HEK293 (cell line): ENCODE data around the gene OPA1.
A peak's percentile ranks its signal among the peaks of the same experiment; 100 is the strongest.

Source experiments
- CTCF ChIA-PET: fragments of 350-600 bp; formaldehyde crosslinking; extraction: SDS; loops from one replicate; lab custom pipeline; 2021; ENCODE audit warnings: antibody characterized with exemption; lab: Yijun Ruan, JAX
- POLR2A ChIA-PET: fragments of 300-600 bp; formaldehyde crosslinking; extraction: SDS; loops from one replicate; lab custom pipeline; 2020; ENCODE audit warnings: antibody characterized with exemption, inconsistent platforms; lab: Yijun Ruan, JAX
- H3K27ac ChIP-seq: fragments of 200-500 bp; sonication (Bioruptor generic); 2 replicates; pipeline ENCODE4 v1.5.1; 2014; ENCODE audit warnings: low read depth, low read length, control low read depth, inconsistent platforms; ENCODE audit errors: extremely low read depth
- H3K36me3 ChIP-seq, 2 experiments: fragments of 200-500 bp in 1 of 2; sonication (Bioruptor generic) in 1 of 2; 1 replicate in 1 of 2; 2 replicates in 1 of 2; pipeline ENCODE4 v1.5.1; 2014 to 2017; ENCODE audit warnings: inconsistent platforms in 2 of 2, low read length in 2 of 2; ENCODE audit not compliant: control insufficient read depth in 2 of 2, insufficient read depth in 1 of 2
- H3K4me1 ChIP-seq: fragments of 200-500 bp; sonication (Bioruptor generic); 2 replicates; pipeline ENCODE4 v1.5.1; 2014; ENCODE audit warnings: mild to moderate bottlenecking, low read length, inconsistent platforms; ENCODE audit not compliant: control insufficient read depth, insufficient read depth
- H3K4me3 ChIP-seq: 2 replicates; pipeline ENCODE4 v1.5.1; 2011; ENCODE audit warnings: low read depth, mild to moderate bottlenecking, control low read depth, low read length, moderate library complexity
- H3K9me3 ChIP-seq: fragments of 200-500 bp; sonication (Bioruptor generic); 2 replicates; pipeline ENCODE4 v1.5.1; 2014; ENCODE audit warnings: low read depth, low read length, inconsistent platforms; ENCODE audit not compliant: control insufficient read depth, insufficient read depth
- GLIS2 ChIP-seq: fragments of 450-650 bp; formaldehyde crosslinking; IDR thresholded peaks from 2 replicates; pipeline ENCODE4 v1.5.1; 2016; ENCODE audit warnings: missing biosample characterization, missing genetic modification characterization
- HIC1 ChIP-seq: fragments of 450-650 bp; formaldehyde crosslinking; IDR thresholded peaks from 2 replicates; pipeline ENCODE4 v1.5.1; 2016; ENCODE audit warnings: missing biosample characterization, missing genetic modification characterization
- INSM2 ChIP-seq: fragments of 450-650 bp; formaldehyde crosslinking; IDR thresholded peaks from 2 replicates; pipeline ENCODE4 v1.5.1; 2016; ENCODE audit warnings: missing biosample characterization, missing genetic modification characterization
- KLF9 ChIP-seq: fragments of 450-650 bp; formaldehyde crosslinking; IDR thresholded peaks from 2 replicates; pipeline ENCODE4 v1.5.1; 2016; ENCODE audit warnings: missing biosample characterization, missing genetic modification characterization, low read depth
- MYNN ChIP-seq: fragments of 450-650 bp; formaldehyde crosslinking; IDR thresholded peaks from 2 replicates; pipeline ENCODE4 v1.5.1; 2016; ENCODE audit warnings: missing biosample characterization, missing genetic modification characterization, borderline replicate concordance
- PRDM10 ChIP-seq: fragments of 450-650 bp; formaldehyde crosslinking; IDR thresholded peaks from 2 replicates; pipeline ENCODE4 v1.5.1; 2016; ENCODE audit warnings: missing biosample characterization, missing genetic modification characterization
- ZNF10 ChIP-seq: fragments of 450-650 bp; formaldehyde crosslinking; IDR thresholded peaks from 2 replicates; pipeline ENCODE4 v1.5.1; 2017; ENCODE audit warnings: missing biosample characterization, missing genetic modification characterization
- ZNF174 ChIP-seq: fragments of 450-650 bp; formaldehyde crosslinking; IDR thresholded peaks from 2 replicates; pipeline ENCODE4 v1.5.0; 2017; ENCODE audit warnings: missing biosample characterization, mild to moderate bottlenecking, missing genetic modification characterization
- ZNF473 ChIP-seq: fragments of 450-650 bp; formaldehyde crosslinking; IDR thresholded peaks from 2 replicates; pipeline ENCODE4 v1.5.1; 2017; ENCODE audit warnings: missing biosample characterization, missing genetic modification characterization
- ZNF518A ChIP-seq: fragments of 450-650 bp; formaldehyde crosslinking; conservative IDR thresholded peaks from 2 replicates; pipeline ENCODE4 v1.5.1; 2016; ENCODE audit warnings: low read depth, missing biosample characterization, missing genetic modification characterization
- ZNF548 ChIP-seq: fragments of 450-650 bp; formaldehyde crosslinking; IDR thresholded peaks from 2 replicates; pipeline ENCODE4 v1.5.1; 2016; ENCODE audit warnings: missing biosample characterization, missing genetic modification characterization
- ZNF660 ChIP-seq: fragments of 450-650 bp; IDR thresholded peaks from 2 replicates; pipeline ENCODE4 v1.5.1; 2018; ENCODE audit warnings: missing biosample characterization, mild to moderate bottlenecking, missing genetic modification characterization
- ZNF670 ChIP-seq: fragments of 450-650 bp; formaldehyde crosslinking; IDR thresholded peaks from 2 replicates; pipeline ENCODE4 v1.5.1; 2016; ENCODE audit warnings: missing biosample characterization, missing genetic modification characterization, low read depth
- ZNF677 ChIP-seq: fragments of 450-650 bp; IDR thresholded peaks from 2 replicates; pipeline ENCODE4 v1.5.0; 2018; ENCODE audit warnings: missing biosample characterization, mild to moderate bottlenecking, missing genetic modification characterization, moderate library complexity
- ZNF692 ChIP-seq: fragments of 450-650 bp; formaldehyde crosslinking; IDR thresholded peaks from 2 replicates; pipeline ENCODE4 v1.5.1; 2016; ENCODE audit warnings: missing biosample characterization, missing genetic modification characterization
- ZSCAN23 ChIP-seq: fragments of 450-650 bp; formaldehyde crosslinking; IDR thresholded peaks from 2 replicates; pipeline ENCODE4 v1.5.1; 2016; ENCODE audit warnings: missing biosample characterization, missing genetic modification characterization
- ZSCAN5A ChIP-seq: fragments of 450-650 bp; formaldehyde crosslinking; IDR thresholded peaks from 2 replicates; pipeline ENCODE4 v1.5.1; 2016; ENCODE audit warnings: missing biosample characterization, missing genetic modification characterization

Gene OPA1

GRCh38 chr3:193572426-193572908 is 20.5 kb upstream of the OPA1 start (continued):
- no peak for TF ChIP-seq INSM2 (tag by site-specific recombination)
- peak; percentile 75; the same call in 1 of the 2 replicates for TF ChIP-seq ZNF660 (tag by site-specific recombination)
- no peak for TF ChIP-seq ZNF473 (tag by site-specific recombination)

- CTCF ChIA-PET, result interaction anchor here (0.8 to 1.9 kb wide), 7 partner anchors 10 to 1009 kb away, joined by 3 to 8 read pairs (median 3); no protein-coding TSS in a partner anchor
- no peaks in the 10 kb centered on the region for H3K36me3 ChIP-seq
- H3K27ac ChIP-seq, result no peak overlapping the region
- no peaks in the 10 kb centered on the region for H3K4me1 ChIP-seq
- no peaks in the 10 kb centered on the region for H3K9me3 ChIP-seq
- POLR2A ChIA-PET, result interaction anchor here (0.6 kb wide), 1 partner anchor 25 kb away, joined by 3 read pairs; no protein-coding TSS in a partner anchor
- H3K4me3 ChIP-seq, result no peak overlapping the region
- TF ChIP-seq ZNF174 (no peak), MYNN (tag by site-specific recombination) (no peak), GLIS2 (tag by site-specific recombination) (no peak), ZNF10 (tag by site-specific recombination) (no peak), KLF9 (tag by site-specific recombination) (no peak), HIC1 (tag by site-specific recombination) (peak; percentile 36; the same call in 1 of the 2 replicates), ZNF670 (tag by site-specific recombination) (no peak), ZNF692 (tag by site-specific recombination) (no peak), ZNF548 (tag by site-specific recombination) (no peak), ZSCAN23 (tag by site-specific recombination) (no peak), PRDM10 (tag by site-specific recombination) (no peak), ZSCAN5A (tag by site-specific recombination) (no peak), ZNF518A (no peak), ZNF677 (tag by site-specific recombination) (no peak)
Measured at GRCh38 chr3:193573403-193574191, 19.4 kb upstream of the OPA1 start.
